HCT116 (cell line): ENCODE data around the gene PXDN.

Experiments
- CTCF ChIP-seq, 3 experiments: fragments of 200-600 bp in 1 of 3; sonication (generic) in 1 of 3; IDR thresholded peaks in 2 of 3; conservative IDR thresholded peaks in 1 of 3; 2 replicates each; pipeline ENCODE4 v1.5.1; 2012 to 2017; ENCODE audit warnings: low read depth in 2 of 3, low read length in 2 of 3, antibody characterized with exemption in 1 of 3, borderline replicate concordance in 1 of 3, control low read depth in 1 of 3, mild to moderate bottlenecking in 1 of 3, mixed read lengths in 1 of 3, mixed run types in 1 of 3, moderate library complexity in 1 of 3; ENCODE audit not compliant: insufficient read depth in 1 of 3
- MAX ChIP-seq: IDR thresholded peaks from 2 replicates; pipeline ENCODE4 v1.6.1; 2012
- REST ChIP-seq: IDR thresholded peaks from 2 replicates; pipeline ENCODE4 v1.6.1; 2012; ENCODE audit warnings: low read depth
- ZNF274 ChIP-seq: fragments of 200-500 bp; sonication (Bioruptor generic); IDR thresholded peaks from 2 replicates; pipeline ENCODE4 v1.6.1; 2014; ENCODE audit warnings: mild to moderate bottlenecking, low read depth, low read length, inconsistent platforms

- TF ChIP-seq ZNF274, result no peak
- no peak for TF ChIP-seq MAX
- TF ChIP-seq CTCF (IDR thresholded peaks at IDR 0.05 in 2 of 3, conservative IDR thresholded peaks at IDR 0.05 in 1 of 3; ENCODE audit: borderline replicate concordance in 1 of 3, insufficient read depth in 1 of 3, low read depth in 2 of 3, low read length in 2 of 3), result no peak
- no peak for TF ChIP-seq REST
Measured at GRCh38 chr2:1746174-1747064, 2.1 kb upstream of the PXDN start.
